ENCODE results near the gene CA5A.

The CA5A gene

DNA sequence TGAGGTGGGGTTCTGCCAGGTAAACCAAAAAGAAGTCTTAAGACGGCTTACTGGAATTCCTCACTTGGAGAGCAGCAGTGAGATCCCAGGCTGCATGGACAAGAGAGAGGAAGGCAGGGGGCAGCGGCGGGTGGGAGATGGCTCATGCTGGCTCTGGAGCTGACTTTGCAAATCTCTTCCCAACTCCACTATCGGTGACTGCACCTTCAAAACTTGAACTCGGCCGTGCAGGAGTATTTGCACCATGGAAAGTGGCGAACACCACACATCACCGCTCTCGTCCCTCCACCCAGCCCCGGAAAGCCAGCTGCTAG is 16.7 kb downstream of the CA5A start:
- no peak for DNase-seq (ENCODE audit: low read depth in 1 of 2, low spot score in 1 of 2)
- Histone ChIP-seq H3K4me3 (replicated peaks; ENCODE audit: insufficient read depth, low read length) (no peak overlapping the region), H3K27me3 (ENCODE audit: insufficient read depth, poor library complexity, severe bottlenecking) (no peaks in the 10 kb centered on the region), H3K27ac (replicated peaks) (no peak overlapping the region)
- TF ChIP-seq GABPA (IDR thresholded peaks at IDR 0.05; ENCODE audit: low read depth) = no peak
- no peak for TF ChIP-seq POLR2AphosphoS5 (IDR thresholded peaks at IDR 0.05; ENCODE audit: low read depth)
- no peak for TF ChIP-seq SPI1 (IDR thresholded peaks at IDR 0.05; ENCODE audit: borderline replicate concordance, low read depth)
- TF ChIP-seq, protein P1, sequence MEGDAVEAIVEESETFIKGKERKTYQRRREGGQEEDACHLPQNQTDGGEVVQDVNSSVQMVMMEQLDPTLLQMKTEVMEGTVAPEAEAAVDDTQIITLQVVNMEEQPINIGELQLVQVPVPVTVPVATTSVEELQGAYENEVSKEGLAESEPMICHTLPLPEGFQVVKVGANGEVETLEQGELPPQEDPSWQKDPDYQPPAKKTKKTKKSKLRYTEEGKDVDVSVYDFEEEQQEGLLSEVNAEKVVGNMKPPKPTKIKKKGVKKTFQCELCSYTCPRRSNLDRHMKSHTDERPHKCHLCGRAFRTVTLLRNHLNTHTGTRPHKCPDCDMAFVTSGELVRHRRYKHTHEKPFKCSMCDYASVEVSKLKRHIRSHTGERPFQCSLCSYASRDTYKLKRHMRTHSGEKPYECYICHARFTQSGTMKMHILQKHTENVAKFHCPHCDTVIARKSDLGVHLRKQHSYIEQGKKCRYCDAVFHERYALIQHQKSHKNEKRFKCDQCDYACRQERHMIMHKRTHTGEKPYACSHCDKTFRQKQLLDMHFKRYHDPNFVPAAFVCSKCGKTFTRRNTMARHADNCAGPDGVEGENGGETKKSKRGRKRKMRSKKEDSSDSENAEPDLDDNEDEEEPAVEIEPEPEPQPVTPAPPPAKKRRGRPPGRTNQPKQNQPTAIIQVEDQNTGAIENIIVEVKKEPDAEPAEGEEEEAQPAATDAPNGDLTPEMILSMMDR (IDR thresholded peaks at IDR 0.05; ENCODE audit: insufficient read depth, low read length) = no peak
- TF ChIP-seq, protein P2, sequence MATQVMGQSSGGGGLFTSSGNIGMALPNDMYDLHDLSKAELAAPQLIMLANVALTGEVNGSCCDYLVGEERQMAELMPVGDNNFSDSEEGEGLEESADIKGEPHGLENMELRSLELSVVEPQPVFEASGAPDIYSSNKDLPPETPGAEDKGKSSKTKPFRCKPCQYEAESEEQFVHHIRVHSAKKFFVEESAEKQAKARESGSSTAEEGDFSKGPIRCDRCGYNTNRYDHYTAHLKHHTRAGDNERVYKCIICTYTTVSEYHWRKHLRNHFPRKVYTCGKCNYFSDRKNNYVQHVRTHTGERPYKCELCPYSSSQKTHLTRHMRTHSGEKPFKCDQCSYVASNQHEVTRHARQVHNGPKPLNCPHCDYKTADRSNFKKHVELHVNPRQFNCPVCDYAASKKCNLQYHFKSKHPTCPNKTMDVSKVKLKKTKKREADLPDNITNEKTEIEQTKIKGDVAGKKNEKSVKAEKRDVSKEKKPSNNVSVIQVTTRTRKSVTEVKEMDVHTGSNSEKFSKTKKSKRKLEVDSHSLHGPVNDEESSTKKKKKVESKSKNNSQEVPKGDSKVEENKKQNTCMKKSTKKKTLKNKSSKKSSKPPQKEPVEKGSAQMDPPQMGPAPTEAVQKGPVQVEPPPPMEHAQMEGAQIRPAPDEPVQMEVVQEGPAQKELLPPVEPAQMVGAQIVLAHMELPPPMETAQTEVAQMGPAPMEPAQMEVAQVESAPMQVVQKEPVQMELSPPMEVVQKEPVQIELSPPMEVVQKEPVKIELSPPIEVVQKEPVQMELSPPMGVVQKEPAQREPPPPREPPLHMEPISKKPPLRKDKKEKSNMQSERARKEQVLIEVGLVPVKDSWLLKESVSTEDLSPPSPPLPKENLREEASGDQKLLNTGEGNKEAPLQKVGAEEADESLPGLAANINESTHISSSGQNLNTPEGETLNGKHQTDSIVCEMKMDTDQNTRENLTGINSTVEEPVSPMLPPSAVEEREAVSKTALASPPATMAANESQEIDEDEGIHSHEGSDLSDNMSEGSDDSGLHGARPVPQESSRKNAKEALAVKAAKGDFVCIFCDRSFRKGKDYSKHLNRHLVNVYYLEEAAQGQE (IDR thresholded peaks at IDR 0.05; ENCODE audit: insufficient replicate concordance, low read depth) = no peak

DNA sequence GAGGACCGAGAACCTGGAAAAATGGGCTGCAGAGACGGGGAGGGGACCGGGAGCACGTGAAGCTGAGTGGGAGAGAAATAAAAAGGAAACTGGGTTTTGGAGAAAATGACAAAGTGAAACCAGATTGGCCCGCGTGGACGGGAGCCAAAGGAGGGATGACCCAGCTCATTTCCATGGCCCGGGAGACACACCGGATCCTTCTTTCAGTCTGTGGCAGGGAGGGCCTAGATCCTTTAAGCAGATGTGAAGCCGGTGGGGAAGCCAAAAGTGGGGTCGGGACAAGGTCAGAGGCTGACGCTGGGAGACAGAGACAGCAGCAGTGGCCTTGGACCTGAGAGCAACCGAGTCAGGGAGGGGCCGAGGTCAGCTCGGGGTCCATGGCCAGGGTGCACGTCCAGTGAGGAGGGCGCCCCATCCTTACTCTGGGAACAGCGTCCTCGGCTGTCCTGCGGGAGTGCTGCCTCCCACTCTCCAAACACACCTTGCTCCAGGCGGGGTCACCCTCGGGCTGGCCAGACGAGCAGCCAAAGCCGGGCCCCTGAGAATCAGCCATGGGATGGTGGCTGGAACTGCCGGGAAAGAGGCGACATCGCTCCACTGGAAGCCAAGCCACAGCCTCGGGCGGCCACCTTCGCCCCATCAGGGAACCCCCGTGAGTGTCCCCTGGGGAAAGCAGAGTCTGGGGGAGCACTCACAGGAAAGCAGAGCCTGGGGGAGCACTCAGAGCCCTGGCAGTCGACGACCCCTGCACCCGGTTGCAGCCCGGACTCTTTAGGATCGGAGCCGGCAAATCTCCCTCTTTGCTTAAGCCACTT is 17.3 kb downstream of the CA5A start:
- Histone ChIP-seq H3K27ac (replicated peaks) (no peak overlapping the region), H3K4me3 (replicated peaks; ENCODE audit: insufficient read depth, low read length) (no peak overlapping the region), H3K27me3 (ENCODE audit: insufficient read depth, poor library complexity, severe bottlenecking) (no peaks in the 10 kb centered on the region)
- DNase-seq (ENCODE audit: low read depth in 1 of 2, low spot score in 1 of 2) = no peak
- TF ChIP-seq GABPA (IDR thresholded peaks at IDR 0.05; ENCODE audit: low read depth) (no peak), POLR2AphosphoS5 (IDR thresholded peaks at IDR 0.05; ENCODE audit: low read depth) (no peak), SPI1 (IDR thresholded peaks at IDR 0.05; ENCODE audit: borderline replicate concordance, low read depth) (no peak)
- TF ChIP-seq, protein P2 (IDR thresholded peaks at IDR 0.05; ENCODE audit: insufficient replicate concordance, low read depth) = no peak
- TF ChIP-seq, protein P1 (IDR thresholded peaks at IDR 0.05; ENCODE audit: insufficient read depth, low read length) = no peak

DNA sequence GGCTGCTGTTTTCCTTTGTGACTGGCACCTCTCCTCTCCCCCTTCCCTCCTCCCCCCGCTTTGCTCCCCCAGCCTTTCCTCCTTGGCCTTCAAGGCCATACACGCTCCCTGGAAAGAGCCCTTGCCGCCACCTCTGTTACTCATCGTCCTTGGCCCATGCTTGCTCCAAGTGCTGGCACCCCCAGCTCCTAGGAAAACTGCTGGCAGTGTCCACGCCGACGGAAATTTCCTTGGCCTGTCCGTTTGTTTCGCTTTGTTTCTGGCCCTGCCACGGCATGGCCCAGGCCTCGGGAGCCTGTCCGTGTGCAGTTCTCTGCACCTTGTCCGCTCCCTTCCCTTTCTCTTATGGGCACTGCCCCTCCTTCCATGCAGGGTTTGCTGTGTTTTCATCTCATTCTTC is 18.0 kb downstream of the CA5A start:
- TF ChIP-seq, protein P1 (IDR thresholded peaks at IDR 0.05; ENCODE audit: insufficient read depth, low read length) = no peak
- no peak for TF ChIP-seq POLR2AphosphoS5 (IDR thresholded peaks at IDR 0.05; ENCODE audit: low read depth)
- no peak for TF ChIP-seq GABPA (IDR thresholded peaks at IDR 0.05; ENCODE audit: low read depth)
- TF ChIP-seq, protein P2 (IDR thresholded peaks at IDR 0.05; ENCODE audit: insufficient replicate concordance, low read depth) = no peak
- no peak for TF ChIP-seq SPI1 (IDR thresholded peaks at IDR 0.05; ENCODE audit: borderline replicate concordance, low read depth)
- no peak overlapping the region for H3K27ac ChIP-seq (replicated peaks)
- no peaks in the 10 kb centered on the region for H3K27me3 ChIP-seq (ENCODE audit: insufficient read depth, poor library complexity, severe bottlenecking)
- no peak overlapping the region for H3K4me3 ChIP-seq (replicated peaks; ENCODE audit: insufficient read depth, low read length)
- no peak for DNase-seq (ENCODE audit: low read depth in 1 of 2, low spot score in 1 of 2)

Data from HL-60 (cell line).